ENCODE results near the gene MEX3D. TPM values are rescaled to one million over a fixed set of nuclear protein-coding genes. Genes with fewer than 3 reads are reported as not detected.

MEX3D gene
- total and polyA plus RNA-seq, 3 donors from 2014 or later, result 45.6 to 211 (median 127) TPM

DNA sequence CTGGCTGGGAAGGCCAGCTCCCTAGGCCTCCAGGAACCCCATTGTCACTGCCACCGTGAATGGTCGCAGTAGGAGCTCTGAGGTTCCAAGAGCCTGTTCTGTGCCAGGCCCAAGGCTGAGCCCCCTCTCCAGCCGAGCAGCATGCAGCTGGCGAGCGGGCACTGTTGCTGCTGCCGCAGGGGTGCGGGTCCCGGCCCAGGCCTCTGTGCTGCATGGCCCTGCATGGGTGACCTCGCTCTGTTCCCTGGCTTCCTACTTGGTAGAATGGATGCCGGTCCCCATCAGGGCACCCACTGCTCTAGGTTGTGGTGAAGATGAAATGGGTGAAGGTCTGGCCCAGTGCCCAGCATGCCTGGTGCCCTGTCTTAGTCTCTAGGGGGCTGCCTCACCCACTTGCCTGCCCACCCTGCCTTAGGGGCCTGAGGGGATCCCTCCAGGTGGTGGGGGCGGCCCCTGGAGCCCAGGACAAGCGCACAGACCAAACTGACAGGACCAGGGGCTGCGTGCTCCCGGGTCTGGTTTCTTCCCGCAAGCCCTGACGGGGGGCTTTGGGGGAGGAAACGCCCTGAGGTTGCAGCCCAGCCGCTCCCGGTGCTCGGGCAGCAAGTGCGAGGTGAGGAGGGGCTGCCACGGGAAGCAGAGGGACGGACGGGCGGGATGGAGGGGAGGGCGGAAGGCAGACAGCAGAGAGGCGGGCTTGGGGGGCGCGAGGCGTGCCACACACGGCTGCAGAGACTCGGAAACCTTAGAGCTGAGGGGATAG lies 45.9 kb upstream of the MEX3D start:
- Histone ChIP-seq H3K9me3 (no peaks in the 10 kb centered on the region), H3K27me3 (no peaks in the 10 kb centered on the region), H3K27ac (no peak overlapping the region), H3K4me1 (peaks cover 11% of the 10 kb centered on the region), H3K36me3 (ENCODE audit: low read depth, missing control alignments) (no peaks in the 10 kb centered on the region), H3K4me3 (no peak overlapping the region)
- TF ChIP-seq POLR2A (IDR thresholded peaks at IDR 0.05) (no peak), CTCF (IDR thresholded peaks at IDR 0.05) (no peak)
- intact Hi-C loops (cut with DNase I; ENCODE audit: low total_unique reads), result no loop called here
- no peak for DNase-seq
- WGBS, 2 donors, result 91% methylated on average over 22 to 32 of the region's 32 CpGs

DNA sequence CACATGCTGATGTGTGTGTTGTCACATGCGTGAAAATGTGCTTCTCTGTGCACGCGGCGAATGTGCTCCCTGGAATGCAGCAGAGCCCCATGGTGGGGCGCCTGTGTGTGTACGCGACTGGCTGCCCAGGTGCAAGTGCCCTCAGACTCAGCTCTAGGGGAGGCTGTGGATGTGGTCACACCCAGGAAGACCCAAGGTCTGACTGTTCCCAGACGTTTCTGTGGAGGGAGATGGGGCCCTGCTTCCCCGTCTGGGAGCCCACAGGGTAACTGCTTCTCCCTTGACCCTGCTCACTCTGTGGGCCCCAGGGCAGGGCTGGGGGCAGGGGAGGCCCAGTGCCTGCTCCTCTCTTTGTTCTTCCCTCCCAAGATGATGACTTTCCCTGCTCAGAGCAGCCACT lies 45.0 kb upstream of the MEX3D start:
- Histone ChIP-seq H3K4me3 (no peak overlapping the region), H3K4me1 (peaks cover 16% of the 10 kb centered on the region), H3K27me3 (no peaks in the 10 kb centered on the region), H3K27ac (no peak overlapping the region), H3K36me3 (ENCODE audit: low read depth, missing control alignments) (no peaks in the 10 kb centered on the region), H3K9me3 (no peaks in the 10 kb centered on the region)
- WGBS, 2 donors, result 76 to 77% methylated on average over 4 to 9 of the region's 9 CpGs
- no peak for DNase-seq
- intact Hi-C loops (cut with DNase I; ENCODE audit: low total_unique reads), result no loop called here
- no peak for TF ChIP-seq CTCF (IDR thresholded peaks at IDR 0.05)
- no peak for TF ChIP-seq POLR2A (IDR thresholded peaks at IDR 0.05)

DNA sequence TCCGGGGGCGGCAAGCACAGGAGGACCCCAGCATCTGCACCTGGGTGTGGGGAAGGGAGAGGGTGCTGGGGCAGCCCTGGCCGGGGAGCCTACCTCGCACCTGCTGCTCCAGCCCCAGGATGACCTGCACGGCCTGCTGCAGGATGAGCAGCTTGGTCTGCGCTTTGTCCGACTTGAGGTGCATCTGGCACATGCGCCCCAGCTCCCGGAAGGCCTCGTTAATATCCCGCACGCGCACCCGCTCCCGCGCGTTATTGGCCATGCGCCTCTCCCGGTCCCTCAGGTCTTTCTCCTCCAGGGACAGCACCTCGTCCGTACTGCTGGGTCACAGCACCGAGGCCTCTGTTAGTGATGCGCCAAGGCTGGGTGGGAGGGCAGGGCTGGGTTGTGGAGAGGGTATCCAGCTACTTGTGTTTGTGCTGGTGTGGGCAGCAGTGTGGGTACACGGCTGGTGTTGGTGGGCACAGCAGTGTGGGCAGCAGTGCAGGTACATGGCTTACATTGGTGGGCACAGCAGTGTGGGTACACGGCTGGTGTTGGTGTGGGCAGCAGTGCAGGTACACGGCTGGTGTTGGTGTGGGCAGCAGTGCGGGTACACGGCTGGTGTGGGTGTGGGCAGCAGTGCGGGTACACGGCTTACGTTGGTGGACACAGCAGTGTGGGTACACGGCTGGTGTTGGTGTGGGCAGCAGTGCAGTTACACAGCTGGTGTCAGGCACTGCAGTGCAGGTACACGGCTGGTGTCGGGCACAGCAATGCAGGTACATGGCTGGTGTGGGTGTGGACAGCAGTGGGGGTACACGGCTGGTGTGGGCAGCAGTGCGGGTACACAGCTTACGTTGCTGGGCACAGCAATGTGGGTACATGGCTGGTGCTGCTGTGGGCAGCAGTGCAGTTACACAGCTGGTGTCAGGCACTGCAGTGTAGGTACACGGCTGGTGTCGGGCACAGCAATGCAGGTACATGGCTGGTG lies 44.3 kb upstream of the MEX3D start:
- Histone ChIP-seq H3K4me1 (peaks cover 16% of the 10 kb centered on the region), H3K27me3 (no peaks in the 10 kb centered on the region), H3K9me3 (no peaks in the 10 kb centered on the region), H3K27ac (no peak overlapping the region), H3K4me3 (no peak overlapping the region), H3K36me3 (ENCODE audit: low read depth, missing control alignments) (no peaks in the 10 kb centered on the region)
- intact Hi-C loops (cut with DNase I; ENCODE audit: low total_unique reads), result no loop called here
- no peak for TF ChIP-seq POLR2A (IDR thresholded peaks at IDR 0.05)
- TF ChIP-seq CTCF (IDR thresholded peaks at IDR 0.05), result no peak
- WGBS, 2 donors, result 91 to 92% methylated on average over 33 to 39 of the region's 39 CpGs
- no peak for DNase-seq

DNA sequence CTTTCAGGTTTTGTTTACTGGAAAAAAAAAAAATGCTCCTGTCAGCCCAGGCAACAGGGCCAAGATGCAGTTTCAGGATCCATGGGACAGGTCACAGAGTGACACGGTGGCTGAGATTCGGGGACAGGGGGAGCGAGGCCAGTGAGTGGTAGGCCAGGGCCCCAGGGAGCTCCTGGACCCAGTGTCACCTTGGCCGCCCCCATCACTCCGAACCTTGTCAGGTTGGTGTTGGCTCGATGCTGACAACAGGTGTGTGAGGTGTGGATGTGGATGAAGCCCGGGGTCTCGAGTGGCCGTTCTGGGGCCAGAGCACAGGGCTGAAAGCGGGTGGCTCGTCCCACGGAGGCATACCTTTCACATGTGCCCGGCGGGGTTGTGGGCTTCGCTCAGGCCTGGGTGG lies 43.2 kb upstream of the MEX3D start:
- Histone ChIP-seq H3K27ac (no peak overlapping the region), H3K27me3 (no peaks in the 10 kb centered on the region), H3K36me3 (ENCODE audit: low read depth, missing control alignments) (no peaks in the 10 kb centered on the region), H3K9me3 (no peaks in the 10 kb centered on the region), H3K4me1 (peaks cover 16% of the 10 kb centered on the region), H3K4me3 (no peak overlapping the region)
- no peak for TF ChIP-seq CTCF (IDR thresholded peaks at IDR 0.05)
- TF ChIP-seq POLR2A (IDR thresholded peaks at IDR 0.05), result no peak
- intact Hi-C loops (cut with DNase I; ENCODE audit: low total_unique reads), result no loop called here
- 95% methylated on average over 15 of the region's 15 CpGs for WGBS, 2 donors
- DNase-seq, result no peak
